ENCODE measurements around the gene SPRR2F.

The SPRR2F gene, protein sequence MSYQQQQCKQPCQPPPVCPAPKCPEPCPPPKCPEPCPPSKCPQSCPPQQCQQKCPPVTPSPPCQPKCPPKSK

DNA sequence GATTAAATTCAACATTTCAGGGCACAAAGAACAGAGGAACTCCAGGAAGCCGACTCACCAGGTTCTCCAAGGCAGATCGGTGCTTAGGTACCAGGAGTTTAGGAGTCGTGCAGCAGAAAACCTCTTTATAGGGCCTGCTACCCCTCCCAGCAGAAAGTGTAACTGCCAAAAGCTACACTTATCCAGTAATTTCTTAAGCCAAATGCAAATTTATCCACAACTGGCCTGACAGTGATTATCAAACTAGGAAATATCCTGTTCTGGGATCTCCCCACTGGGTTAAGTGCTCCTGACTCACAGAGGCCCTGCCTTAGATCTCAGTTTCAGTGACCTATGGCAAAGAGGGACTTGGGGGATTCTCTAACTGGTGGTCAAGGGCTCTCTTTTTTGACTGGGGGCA lies at the start of gene SPRR2F:
Gene SPRR2F, minus strand, starts transcription at position 101 of the 400 bp plus-strand sequence. CDS start 783 bp downstream, outside the sequence.
- TF ChIP-seq, protein P1, sequence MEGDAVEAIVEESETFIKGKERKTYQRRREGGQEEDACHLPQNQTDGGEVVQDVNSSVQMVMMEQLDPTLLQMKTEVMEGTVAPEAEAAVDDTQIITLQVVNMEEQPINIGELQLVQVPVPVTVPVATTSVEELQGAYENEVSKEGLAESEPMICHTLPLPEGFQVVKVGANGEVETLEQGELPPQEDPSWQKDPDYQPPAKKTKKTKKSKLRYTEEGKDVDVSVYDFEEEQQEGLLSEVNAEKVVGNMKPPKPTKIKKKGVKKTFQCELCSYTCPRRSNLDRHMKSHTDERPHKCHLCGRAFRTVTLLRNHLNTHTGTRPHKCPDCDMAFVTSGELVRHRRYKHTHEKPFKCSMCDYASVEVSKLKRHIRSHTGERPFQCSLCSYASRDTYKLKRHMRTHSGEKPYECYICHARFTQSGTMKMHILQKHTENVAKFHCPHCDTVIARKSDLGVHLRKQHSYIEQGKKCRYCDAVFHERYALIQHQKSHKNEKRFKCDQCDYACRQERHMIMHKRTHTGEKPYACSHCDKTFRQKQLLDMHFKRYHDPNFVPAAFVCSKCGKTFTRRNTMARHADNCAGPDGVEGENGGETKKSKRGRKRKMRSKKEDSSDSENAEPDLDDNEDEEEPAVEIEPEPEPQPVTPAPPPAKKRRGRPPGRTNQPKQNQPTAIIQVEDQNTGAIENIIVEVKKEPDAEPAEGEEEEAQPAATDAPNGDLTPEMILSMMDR (IDR thresholded peaks at IDR 0.05; ENCODE audit: low read depth, low read length) = no peak
- in situ Hi-C loops (cut with HindIII; ENCODE audit: low sequenced_read_pairs) = no loop called here
- no peak for DNase-seq (ENCODE audit: low read depth, low spot score)
- H3K4me3 ChIP-seq (ENCODE audit: low read depth, low read length) = no peak within 1 kb of the TSS

DNA sequence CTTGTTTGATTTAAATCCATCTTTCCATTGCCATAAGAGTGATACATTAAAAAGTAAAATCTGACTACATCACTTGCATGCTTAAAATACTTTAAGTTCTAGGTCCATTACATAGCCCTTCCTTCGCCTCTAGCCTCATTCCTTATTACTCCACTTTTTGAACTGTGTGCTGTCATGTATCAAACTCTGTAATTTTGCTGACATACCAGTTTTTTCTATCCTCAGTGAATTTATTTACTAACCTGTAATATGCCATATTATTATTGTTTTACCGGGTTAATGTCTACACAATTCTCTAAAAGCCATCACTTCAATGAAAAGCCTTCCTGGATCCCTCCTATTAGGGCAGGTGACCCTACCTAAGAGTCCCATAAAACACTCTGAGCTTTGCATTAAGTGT lies 42.2 kb upstream of the SPRR2F start:
- no peak overlapping the region for H3K4me3 ChIP-seq (ENCODE audit: low read depth, low read length)
- in situ Hi-C loops (cut with HindIII; ENCODE audit: low sequenced_read_pairs) = no loop called here
- no peak for DNase-seq (ENCODE audit: low read depth, low spot score)
- TF ChIP-seq, protein P1 (IDR thresholded peaks at IDR 0.05; ENCODE audit: low read depth, low read length) = no peak

DNA sequence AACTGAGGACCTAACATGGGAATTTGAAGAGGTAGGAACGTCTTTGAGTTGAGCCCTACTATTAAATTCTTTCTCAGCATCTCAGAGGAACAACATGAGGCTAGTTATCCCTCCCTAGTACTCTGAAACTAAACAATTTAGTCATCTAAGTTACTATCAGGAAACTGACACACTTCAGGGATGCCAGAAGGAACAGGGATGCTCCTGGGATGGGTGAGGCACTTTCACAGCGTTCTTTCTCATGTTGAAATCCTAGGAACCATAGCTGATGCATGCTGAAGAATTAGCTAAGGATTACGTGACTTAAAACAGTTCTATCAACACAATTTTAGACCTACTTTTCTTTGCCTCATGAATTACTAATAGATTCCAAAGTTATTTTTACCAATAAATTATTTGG lies 39.2 kb upstream of the SPRR2F start:
- no peak for DNase-seq (ENCODE audit: low read depth, low spot score)
- TF ChIP-seq, protein P1 (IDR thresholded peaks at IDR 0.05; ENCODE audit: low read depth, low read length) = no peak
- no peak overlapping the region for H3K4me3 ChIP-seq (ENCODE audit: low read depth, low read length)
- in situ Hi-C loops (cut with HindIII; ENCODE audit: low sequenced_read_pairs) = no loop called here

DNA sequence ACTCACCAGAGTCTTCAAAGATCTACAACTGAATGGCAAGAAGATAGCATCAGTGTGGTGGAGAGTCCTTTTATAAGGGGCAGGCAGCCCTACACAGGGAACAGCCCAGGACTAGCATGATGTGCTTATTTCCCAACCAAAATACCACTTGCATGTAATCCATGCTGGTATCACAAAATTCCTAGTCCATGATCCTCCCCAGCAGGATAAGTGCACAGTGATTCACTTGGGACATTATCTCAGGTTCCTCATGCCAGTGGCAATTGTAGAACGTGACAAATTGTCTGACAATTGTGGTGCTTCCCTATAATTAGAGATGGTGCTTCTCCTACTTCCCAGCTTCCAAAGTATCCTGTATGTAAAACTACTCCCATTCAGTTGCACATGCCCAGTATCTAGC lies 37.5 kb upstream of the SPRR2F start, which contains the start of gene SPRR2G:
Gene SPRR2G, minus strand, starts transcription at position 45 of the 400 bp plus-strand sequence. CDS start 780 bp downstream, outside the sequence.
- no peak within 1 kb of the TSS for H3K4me3 ChIP-seq (ENCODE audit: low read depth, low read length)
- in situ Hi-C loops (cut with HindIII; ENCODE audit: low sequenced_read_pairs) = no loop called here
- DNase-seq (ENCODE audit: low read depth, low spot score) = no peak
- TF ChIP-seq, protein P1 (IDR thresholded peaks at IDR 0.05; ENCODE audit: low read depth, low read length) = no peak

DNA sequence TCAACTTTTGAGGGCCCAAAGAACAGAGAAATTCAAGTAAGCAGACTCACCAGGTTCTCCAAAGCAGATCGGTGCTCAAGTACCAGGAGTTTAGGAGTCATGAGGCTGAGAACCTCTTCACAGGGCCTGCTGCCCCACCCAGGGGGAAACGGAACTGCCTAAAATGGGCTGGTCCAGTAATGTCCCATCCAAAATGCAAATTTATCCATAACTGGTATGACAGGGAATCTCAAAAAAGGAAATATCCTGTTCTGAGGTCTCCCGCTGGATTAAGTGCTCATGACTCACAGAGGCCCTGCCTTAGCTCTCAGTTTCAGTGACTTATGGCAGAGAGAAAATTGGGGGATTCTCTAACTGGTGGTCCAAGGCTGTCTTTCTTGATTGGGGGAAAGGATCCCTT lies 28.1 kb upstream of the SPRR2F start:
- no peak for DNase-seq (ENCODE audit: low read depth, low spot score)
- TF ChIP-seq, protein P1 (IDR thresholded peaks at IDR 0.05; ENCODE audit: low read depth, low read length) = no peak
- H3K4me3 ChIP-seq (ENCODE audit: low read depth, low read length) = no peak overlapping the region
- in situ Hi-C loops (cut with HindIII; ENCODE audit: low sequenced_read_pairs) = no loop called here

DNA sequence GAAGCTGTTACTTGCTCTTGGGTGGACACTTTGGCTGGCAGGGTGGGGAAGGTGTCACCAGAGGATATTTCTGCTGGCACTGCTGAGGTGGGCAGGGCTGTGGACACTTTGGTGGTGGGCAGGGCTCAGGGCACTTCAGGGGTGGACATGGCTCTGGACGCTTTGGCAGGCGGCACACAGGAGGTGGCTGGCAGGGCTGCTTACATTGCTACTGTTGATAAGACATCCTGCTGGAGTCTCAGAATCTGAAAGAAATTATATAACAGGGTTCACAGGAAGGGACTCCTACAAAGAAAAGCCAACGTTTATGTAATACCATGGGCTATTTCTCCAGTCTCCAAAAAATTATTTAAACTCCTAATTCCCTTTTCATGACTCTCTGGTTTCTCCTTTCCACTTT lies 27.2 kb upstream of the SPRR2F start:
- no peak for DNase-seq (ENCODE audit: low read depth, low spot score)
- TF ChIP-seq, protein P1 (IDR thresholded peaks at IDR 0.05; ENCODE audit: low read depth, low read length) = no peak
- in situ Hi-C loops (cut with HindIII; ENCODE audit: low sequenced_read_pairs) = no loop called here
- no peak overlapping the region for H3K4me3 ChIP-seq (ENCODE audit: low read depth, low read length)
